HCEC 1CT (cell line): Measurements from ENCODE around the gene TMEM164.

Experiments used
- DNase-seq: peaks from one replicate; pipeline ENCODE4 v3.0.0-alpha.2; 2017

The TMEM164 gene

GRCh38 chrX:110042496-110042895, 39.6 kb downstream of the TMEM164 start:
- peak; percentile 49 for DNase-seq

- no peak for DNase-seq
These were observed 40.6 kb downstream of the TMEM164 start for GRCh38 chrX:110043506-110043905.

- no peak for DNase-seq
These were observed 41.7 kb downstream of the TMEM164 start for GRCh38 chrX:110044346-110045249.

GRCh38 chrX:110045421-110045820, 42.5 kb downstream of the TMEM164 start:
- DNase-seq, result no peak

GRCh38 chrX:110046001-110046400, 43.1 kb downstream of the TMEM164 start:
- no peak for DNase-seq

- no peak for DNase-seq
These were observed 44.1 kb downstream of the TMEM164 start for GRCh38 chrX:110046971-110047370.

- no peak for DNase-seq
These were observed 46.2 kb downstream of the TMEM164 start for GRCh38 chrX:110049096-110049495.

- no peak for DNase-seq
These were observed 47.5 kb downstream of the TMEM164 start for GRCh38 chrX:110050386-110050785.

- DNase-seq, result no peak
These were observed 48.0 kb downstream of the TMEM164 start for GRCh38 chrX:110050901-110051300.

- DNase-seq, result no peak
These were observed 48.6 kb downstream of the TMEM164 start for GRCh38 chrX:110051559-110051958.

GRCh38 chrX:110052303-110052702, 49.4 kb downstream of the TMEM164 start:
- no peak for DNase-seq

GRCh38 chrX:110053453-110053852, 50.5 kb downstream of the TMEM164 start:
- no peak for DNase-seq

GRCh38 chrX:110055616-110056015, 52.7 kb downstream of the TMEM164 start:
- DNase-seq, result peak; percentile 23

GRCh38 chrX:110056419-110056818, 53.5 kb downstream of the TMEM164 start:
- DNase-seq, result peak; percentile 1

- DNase-seq, result no peak
These were observed 56.5 kb downstream of the TMEM164 start for GRCh38 chrX:110059410-110059809.

- DNase-seq, result no peak
These were observed 57.4 kb downstream of the TMEM164 start for GRCh38 chrX:110060317-110060716.

GRCh38 chrX:110060846-110061537, 58.1 kb downstream of the TMEM164 start:
- DNase-seq, result no peak

- no peak for DNase-seq
These were observed 60.0 kb downstream of the TMEM164 start for GRCh38 chrX:110062919-110063318.

- no peak for DNase-seq
These were observed 63.7 kb downstream of the TMEM164 start for GRCh38 chrX:110066488-110067225.

- DNase-seq, result no peak
These were observed 68.1 kb downstream of the TMEM164 start for GRCh38 chrX:110070970-110071369.

GRCh38 chrX:110081320-110081719, 78.4 kb downstream of the TMEM164 start:
- no peak for DNase-seq

- peak; percentile 19 for DNase-seq
These were observed 78.8 kb downstream of the TMEM164 start for GRCh38 chrX:110081740-110082139.

GRCh38 chrX:110082161-110082560, 79.2 kb downstream of the TMEM164 start:
- DNase-seq, result peak; percentile 77
